GM03348 (cell line): ENCODE results near the gene EHMT1.

Experiments used
- DNase-seq: peaks from one replicate; pipeline ENCODE4 v3.0.0; 2012; ENCODE audit warnings: low spot score

EHMT1 gene

DNA sequence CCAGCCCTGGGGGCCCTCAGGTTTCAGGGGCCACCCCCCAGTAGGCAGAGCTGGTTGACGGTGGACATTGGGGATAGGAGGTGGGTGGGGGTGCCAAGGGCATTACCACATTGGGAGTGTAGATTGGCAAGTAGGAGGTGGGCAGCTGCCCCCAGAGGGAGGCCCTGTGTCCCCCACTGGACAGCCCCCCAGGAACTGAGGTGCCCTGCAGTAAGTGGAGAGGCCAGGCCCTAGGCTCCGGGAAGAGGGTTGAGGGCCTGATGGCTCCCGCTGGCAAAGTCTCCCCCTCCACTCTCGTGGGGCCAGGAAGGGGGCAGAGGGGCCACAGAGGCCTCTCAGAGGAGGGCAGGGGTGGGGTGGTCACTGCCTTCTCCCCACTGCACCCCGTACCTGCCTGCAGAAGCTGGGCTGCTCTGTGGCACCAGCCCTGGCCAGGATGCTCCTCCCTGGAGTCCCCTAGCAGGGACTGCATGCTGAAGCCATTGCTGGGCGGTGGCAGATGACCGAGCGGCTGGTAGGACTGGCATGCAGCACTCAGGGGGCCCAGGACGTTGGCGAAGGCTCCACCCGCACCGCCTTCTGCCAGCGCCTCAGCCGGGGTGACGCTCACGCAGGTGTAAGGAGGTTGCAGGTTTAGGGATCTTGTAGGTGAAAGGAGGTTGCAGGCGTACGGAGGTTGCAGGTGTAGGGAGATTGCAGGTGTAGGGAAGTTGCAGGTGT, 169.1 kb downstream of the EHMT1 start:
- no peak for DNase-seq

DNA sequence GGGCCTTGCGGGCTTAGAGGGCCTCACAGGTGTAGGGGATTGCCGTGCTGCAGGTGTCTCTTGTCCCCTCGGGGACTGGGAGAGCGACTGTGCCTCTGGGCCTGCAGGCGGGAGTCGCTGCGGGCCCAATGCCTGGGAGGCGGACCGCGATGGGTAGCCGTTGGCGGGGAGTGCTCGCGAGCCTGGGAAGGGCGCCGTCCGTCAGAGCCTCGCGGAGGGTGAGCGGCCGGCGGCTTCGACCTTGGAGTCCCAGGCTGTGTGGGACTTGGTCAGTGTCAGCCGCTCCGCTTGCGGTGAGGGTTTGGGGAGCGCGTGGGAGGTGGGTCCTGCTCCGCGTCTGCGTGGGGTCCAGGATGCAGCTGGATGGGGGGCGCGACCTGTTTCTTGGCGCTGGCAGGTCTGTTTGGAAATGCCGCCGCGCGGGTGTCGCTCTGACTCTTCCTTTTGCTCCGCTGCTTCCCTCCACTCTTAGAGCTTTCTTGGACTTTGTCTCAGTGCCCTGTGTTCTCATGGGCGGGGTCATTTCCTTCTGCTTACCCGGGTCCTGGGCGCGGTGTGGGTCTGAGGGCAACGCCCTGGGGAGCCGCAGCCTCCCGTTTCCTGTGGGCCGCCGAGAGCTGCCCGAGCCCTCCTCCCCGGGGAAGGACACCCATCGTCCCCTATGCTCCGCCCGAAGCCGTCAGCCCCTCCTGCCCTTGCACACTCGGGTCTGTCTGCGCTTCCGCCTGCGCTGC, 169.9 kb downstream of the EHMT1 start:
- DNase-seq, result no peak

DNA sequence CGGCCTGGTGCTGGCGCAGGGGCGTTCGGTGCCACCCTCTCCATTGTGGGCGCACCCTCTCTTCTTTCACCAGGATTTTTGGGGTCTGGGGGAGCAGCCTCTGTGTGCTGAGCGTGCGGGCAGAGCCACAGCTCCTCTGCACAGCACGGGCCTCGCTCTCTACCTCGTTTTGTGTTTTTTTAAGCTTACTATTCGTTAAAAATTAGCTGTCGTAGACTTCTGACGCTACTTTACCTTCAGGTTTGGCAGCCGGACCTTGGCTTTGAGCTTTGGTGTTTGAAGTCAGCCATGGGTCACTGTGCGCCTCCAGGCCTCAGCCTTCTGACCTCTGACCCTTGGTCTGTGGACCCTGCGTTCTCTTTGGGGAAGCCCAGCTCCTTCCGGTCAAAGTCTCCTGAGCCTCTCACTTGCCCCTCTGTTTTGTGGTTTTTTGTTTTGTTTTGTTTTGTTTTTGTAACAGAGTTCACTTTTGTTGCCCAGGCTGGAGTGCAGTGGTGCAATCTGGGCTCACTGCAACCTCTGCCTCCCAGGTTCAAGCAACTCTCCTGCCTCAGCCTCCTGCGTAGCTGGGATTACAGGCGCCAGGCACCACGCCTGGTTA, 170.6 kb downstream of the EHMT1 start:
- no peak for DNase-seq

DNA sequence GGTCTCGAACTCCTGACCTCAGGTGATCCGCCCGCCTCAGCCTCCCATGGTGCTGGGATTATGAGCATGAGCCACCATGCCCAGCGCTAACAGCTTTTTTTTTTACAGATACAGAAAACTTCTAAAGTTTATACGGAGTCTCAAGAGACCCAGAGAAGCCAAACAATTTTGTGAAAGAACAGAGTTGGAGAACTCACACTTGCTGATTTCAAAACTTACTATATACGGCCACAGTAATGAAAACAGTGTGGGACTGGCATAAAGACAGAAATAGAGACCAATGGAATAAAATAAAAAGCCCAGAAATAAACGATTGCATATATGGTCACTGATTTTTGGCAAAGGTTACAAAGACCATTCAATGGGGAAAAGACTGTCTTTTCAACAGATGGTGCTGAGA, 173.1 kb downstream of the EHMT1 start:
- no peak for DNase-seq

DNA sequence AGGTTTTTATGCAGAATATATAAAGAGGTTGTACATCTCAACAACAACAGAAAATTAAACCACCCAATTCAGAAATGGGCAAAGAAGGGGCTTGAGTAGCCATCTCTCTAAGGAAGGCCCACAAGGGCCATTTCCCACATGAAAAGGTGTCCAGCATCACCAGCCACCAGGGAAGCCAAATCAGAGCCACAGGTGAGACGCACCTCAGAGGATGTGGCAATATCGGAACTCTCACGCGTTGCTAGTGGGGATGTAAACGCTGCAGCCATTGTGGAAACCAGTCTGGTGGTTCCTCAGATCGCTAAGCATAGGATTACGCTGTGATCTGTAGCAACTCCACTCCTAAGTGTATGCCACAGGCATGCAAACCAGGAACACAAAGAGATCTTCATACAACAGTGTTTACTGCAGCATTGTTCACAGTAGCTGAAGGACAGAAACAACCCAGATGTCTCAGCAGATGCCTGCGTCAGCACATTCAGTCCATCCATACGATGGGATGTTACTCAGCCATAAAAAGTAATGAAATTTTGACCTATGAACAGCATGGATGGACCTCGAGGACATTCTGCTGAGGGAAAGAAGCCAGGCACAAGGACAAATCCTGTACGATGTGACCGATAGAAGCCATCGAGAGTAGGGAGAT, 174.5 kb downstream of the EHMT1 start:
- no peak for DNase-seq

DNA sequence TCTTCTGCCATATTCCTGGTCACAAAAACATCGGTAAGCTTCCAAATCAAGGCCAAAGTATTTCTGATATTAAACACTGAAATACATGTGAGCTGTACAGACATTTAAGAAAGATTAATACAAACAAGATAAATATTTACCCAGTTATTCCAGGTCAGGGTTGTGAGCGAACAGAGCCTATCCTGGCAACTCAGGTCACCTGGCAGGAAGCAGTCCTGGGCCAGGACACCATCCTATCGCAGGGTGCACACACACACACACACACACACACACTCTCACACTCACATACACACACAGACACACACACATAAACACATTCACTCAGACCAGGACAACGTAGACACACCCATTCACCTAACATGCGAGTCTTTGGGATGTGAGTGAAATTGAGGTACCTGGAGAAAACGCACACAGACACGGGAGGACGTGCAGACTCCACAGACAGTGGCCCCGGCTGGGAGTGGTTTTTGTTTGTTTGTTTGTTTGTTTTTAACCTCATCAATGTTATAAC, 176.4 kb downstream of the EHMT1 start:
- DNase-seq, result no peak

DNA sequence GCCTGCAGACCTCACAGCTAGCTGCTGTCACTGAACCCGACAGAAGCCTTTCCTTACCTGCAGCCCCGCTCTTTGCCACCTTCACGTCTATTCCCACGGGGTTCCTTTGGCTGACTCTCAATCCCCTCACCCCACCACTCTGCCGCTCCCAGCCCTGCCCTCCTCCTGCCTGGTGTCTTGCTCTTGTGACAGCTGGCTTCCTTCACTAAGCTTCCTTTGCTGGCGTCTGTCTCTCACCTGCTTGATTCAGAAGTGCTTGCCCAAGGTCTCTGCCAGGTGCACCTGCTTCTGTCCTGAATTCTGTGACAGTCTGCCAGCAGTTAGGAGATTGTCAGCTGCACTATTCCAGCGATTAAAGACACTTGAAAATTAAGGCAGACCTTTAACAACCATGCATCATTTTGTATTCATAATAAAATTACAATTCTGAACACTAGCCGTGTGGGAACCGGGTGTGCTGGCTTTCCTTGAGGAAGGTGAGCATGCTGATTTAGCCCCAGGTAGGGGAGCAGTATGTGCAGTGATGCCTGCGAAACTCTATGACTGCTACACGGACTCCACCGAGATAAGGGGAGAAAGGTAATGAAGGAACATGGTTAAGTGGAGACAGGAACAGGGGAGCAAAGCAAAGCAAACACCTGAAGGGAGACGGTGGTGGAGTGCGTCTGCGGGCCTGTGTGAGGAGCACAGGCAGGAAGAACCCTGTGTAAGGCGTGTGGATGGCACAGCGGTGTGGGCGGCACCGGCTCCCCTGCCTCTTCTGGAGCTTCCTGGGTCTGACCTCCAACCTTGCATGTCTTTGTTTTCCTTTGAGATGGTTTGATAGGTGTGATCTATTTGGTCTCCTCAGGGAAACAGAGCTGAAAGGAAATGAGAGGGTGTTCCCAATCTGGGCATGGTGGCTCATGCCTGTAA, 178.7 kb downstream of the EHMT1 start:
- no peak for DNase-seq

DNA sequence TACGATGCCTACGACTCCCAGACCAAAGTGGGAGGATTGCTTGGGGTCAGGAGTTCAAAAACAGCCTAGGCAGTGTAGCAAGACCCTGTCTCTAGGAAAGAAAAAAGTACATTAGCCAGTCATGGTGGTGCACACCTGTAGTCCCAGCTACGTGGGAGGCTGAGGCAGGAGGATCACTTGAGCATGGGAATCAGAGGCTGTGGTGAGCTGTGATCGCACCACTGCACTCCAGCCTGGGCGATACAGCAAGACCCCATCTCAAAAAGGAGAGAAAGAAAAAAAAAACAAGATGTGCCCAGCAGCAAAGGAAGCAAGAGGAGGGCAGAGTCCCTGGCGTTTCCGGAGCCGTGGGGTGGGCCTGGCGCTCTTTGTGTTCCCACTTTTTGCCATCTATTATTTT, 179.3 kb downstream of the EHMT1 start:
- no peak for DNase-seq

DNA sequence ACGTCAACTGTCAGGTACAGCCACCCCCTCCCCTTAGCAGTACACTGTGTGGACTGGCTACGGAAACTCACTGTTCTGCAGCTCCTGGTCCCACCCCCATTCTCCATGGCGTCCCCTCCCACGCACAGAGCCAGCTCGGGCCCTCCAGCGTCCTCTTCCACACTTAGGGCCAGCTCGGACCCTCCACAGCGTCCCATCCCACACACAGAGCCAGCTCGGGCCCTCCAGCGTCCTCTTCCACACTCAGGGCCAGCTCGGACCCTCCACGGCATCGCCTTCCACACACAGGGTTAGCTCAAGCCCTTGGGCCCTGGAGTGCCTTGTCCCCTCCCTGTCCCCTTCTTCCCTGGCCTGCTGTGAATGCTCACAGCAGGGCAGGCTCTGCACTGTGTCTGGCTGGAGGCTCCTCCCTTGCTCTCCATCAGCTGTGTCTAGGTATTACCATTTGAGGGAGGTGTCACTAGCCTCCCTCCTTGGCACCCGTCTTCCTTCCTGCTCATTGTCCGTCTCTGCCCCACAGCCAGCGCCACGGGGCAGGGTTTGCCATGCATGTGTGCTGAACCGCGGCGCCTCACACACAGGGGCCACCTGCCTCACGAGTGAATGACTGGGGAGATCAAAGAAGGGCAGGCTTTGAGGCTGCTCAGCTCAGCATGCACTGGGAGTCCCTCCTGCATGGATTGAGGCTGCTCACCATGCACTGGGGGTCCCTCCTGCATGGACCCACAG, 180.3 kb downstream of the EHMT1 start:
- DNase-seq, result no peak

DNA sequence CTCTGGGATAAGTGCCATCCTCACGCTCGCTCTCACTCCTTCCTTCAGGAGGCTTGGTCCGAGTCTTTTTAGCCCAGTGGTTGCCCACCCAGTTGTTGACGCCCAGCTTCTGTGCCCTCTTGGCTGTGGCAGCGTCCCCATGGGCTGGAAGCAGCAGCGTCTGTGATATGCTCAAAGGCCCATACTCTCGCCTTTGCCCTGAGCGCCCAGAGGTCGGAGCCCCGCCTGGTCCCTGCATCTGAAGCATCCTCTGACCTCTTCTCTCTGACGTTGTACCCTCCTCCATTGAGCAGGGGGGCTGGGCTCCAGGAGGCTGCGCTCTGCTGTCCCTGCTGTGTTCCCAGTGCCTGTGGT, 180.8 kb downstream of the EHMT1 start:
- DNase-seq, result no peak

DNA sequence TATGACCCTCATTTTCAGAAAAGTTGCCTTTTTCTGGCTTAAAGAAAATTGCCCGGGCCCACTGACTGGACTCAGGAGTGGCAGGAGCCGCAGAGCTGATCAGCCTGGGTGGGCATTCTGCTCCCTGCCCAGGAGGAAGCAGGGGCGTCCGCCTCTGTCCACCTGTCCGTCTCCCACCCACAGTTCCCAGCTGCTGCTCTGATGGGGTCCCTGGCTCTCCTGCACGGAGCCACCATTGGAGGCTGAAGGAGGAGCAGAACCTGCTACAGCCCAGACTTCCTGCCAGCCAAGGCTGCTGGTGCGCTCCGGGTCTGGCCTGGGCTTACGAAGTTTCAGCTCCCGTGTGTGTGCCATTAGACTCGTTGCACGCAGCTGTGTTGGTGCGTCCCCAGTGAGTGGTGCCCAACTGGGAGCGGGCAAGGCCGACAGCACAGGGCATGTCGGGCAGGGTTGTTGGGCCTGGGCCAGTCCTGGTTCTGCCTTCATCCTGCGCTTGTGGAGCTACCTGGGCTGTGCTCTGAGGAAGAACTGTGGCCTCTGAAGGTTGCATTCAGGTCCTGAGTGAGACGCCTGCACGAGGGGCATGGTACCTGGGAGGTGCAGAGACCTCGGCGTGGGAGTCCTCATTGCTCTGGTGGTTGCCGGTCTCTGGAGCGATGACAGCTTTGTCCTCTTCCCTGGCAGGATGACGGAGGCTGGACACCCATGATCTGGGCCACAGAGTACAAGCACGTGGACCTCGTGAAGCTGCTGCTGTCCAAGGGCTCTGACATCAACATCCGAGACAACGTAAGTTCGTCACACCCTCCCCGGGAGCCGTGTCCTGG, 181.6 kb downstream of the EHMT1 start:
- no peak for DNase-seq

DNA sequence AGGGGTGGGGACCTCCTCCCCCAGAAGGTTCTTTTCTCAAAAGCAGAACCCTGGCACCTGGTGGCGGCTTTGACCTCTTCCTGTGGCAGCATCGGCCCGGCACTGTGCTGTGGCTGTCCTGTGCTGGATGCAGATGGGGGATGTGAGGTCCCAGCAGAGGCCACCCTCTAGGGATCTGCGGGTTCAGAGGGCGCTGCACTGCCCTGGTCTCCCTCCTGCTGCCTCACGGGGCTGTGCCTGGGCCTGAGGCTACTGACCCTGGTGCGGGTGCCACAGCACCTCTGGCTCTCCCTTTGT, 182.2 kb downstream of the EHMT1 start:
- no peak for DNase-seq

DNA sequence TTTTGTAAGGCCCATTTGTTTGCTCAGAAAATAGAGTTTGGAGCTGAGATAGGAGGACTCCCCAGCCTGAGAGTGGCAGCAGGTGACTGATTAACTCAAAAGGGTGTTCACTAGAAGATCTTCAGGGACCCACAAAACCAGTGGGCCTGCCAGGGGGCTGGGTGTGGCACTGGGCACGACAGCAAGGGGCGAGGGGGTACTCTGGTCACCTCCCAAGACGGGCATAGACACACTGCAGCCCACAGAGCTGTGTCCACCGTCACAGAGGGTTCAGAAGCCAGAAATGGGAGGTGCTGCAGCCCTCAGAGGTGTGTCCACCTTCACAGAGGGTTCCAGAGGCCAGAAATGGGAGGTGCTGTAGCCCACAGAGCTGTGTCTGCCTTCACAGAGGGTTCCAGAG, 183.2 kb downstream of the EHMT1 start:
- DNase-seq, result no peak

DNA sequence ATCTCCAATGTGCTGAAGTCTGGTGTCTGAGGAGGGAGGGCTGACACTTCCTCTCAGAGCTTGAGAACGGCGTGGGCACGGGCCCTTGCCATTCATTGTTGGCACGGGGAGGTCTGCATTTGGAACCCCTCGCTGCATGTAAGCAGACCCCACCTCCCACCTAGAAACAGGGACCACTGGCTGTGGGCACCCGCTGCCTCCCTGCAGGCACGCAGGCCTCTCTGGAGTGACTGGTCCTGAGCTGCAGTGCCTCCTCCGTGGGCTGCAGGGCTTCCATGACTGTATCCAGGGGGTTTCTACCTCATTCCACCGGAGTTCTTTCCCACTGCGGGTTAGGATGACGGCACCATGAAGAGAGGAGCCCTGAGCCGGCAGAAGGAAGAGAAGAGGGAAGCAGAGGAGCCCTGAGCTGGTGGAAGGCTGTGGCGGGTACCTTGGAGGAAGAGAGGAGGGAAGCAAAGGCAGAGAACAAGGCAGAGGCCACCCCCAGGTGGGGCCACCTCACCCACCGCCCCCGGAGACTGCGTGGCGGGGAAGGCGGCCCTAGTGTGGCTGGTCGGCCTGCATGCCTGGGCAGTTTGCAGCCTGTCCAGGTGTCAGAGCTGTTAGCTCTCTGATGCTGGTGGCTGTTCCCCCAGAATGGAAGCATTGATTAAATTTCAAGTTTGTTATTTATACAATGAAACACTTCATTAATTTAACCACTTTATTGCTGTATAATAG, 183.9 kb downstream of the EHMT1 start:
- DNase-seq, result no peak

DNA sequence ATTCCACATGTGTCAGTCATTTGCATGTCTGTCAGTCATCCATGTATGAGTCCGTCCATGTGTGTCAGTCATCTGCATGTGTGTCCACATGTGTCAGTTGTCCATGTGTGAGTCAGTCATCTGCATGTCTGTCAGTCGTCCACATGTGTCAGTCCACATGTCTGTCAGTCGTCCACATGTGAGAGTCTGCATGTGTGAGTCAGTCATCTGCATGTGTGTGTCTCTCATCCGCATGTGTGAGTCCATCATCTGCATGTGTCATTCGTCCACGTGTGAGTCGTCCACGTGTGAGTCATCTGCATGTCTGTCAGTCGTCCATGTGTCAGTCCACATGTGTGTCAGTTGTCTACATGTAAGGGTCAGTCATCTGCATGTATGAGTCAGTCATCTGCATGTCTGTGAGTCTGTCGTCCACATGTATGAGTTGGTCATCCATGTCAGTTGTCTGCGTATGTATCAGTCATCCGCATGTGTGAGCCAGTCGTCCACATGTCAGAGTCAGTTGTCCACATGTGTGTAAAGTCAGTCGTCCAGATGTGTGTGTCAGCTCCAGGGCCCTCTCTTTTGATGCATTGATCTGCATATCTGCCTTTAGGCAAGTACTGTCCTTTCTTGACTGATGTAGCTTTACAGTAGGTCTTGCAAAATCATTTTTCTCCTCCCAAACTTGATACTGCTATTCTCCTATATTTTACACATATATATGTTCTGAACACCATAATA, 186.3 kb downstream of the EHMT1 start:
- no peak for DNase-seq

DNA sequence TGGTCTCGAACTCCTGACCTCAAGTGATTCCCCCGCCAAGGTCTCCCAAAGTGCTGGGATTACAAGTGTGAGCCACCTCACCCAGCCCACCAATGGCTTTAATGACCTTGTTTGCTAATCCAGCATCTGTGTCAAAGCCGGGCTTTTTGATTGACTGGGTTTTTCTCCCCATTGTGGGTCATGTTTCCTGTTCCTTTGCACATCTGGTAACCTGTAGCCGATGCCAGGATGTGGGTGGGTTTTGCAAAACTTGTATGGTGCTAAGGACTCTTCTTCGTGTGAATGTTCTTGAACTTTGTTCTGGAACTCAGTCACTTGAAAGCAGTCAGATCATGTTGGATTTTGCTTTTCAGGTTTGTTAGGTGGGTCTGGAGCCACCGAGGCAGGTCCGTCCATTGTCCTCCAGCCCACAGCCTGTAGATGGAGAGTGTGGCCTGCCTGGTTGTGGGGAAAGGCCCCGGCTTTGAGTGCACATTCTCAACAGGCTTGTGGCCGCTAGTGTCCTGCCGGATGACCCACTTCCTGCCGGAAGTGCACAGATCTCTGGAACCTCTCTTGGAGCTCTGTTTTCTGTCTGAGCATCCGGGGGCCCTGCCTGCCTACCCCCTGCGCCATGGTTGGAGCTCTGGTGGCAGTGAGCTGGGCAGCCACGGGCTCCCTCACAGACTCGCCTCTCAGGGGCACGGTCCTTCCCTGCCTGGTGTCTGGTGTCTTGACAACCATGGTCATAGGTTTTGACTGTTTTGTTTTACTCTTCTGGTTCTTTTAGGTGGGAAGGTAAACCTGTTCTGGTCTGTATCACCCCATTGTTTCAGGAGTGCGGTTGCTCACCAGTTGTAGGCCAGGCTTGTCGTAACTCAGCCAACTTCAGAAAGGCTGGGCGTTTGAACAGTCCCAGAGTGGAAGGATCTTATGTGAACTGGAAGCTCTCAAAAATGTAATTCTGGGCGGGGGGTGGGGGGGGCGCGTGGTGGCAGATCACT, 189.2 kb downstream of the EHMT1 start:
- no peak for DNase-seq

DNA sequence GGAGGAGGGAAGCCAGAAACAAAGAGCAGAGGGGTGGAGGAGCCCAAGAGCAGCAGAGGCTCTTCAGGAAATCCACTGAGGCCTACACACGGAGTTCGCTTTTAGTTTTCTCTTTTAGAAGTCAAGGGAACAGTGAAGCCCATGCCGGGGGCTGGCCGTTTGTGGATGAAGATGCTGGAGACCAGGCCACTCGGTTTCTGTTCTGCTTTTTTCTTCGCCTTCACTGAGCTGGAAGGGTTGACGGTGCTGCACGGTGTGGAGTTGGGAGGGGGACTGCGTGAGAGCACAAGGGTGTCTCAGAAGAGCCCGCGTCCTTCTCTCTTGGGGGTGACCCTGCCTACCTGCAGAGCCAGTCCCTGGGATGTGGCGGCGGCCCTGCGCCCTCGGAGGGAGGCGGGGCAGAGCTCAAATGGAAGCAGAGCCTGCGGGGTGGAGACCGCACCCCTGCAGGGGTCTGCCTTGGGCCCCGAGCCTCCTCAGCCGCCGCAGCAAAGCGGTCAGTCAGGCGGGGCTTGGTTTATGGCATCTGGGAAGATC, 190.3 kb downstream of the EHMT1 start:
- no peak for DNase-seq
